ENCODE results near the gene CCDC6.

DNA sequence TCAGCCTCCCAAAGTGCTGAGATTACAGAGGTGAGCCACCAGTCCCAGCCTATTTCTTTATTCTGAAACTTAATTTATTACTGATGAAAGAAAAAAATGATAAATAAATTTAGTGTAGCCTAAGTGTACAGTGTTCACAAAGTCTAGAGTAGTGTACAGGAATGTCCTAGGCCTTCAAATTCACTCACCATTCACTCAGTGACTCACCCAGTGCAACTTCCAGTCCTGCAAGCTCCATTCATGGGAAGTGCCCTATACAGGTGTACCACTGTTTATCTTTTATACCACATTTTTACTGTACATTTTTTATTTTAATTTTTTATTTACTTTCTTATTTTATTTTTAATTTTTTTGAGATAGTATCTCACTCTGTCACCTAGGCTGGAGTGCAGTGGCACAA, 165.3 kb downstream of the CCDC6 start:
- TF ChIP-seq POLR2AphosphoS5 (IDR thresholded peaks at IDR 0.05) (no peak), POLR2A (IDR thresholded peaks at IDR 0.05) (no peak), EP300 (IDR thresholded peaks at IDR 0.05) (no peak)
- TF ChIP-seq, protein P1, sequence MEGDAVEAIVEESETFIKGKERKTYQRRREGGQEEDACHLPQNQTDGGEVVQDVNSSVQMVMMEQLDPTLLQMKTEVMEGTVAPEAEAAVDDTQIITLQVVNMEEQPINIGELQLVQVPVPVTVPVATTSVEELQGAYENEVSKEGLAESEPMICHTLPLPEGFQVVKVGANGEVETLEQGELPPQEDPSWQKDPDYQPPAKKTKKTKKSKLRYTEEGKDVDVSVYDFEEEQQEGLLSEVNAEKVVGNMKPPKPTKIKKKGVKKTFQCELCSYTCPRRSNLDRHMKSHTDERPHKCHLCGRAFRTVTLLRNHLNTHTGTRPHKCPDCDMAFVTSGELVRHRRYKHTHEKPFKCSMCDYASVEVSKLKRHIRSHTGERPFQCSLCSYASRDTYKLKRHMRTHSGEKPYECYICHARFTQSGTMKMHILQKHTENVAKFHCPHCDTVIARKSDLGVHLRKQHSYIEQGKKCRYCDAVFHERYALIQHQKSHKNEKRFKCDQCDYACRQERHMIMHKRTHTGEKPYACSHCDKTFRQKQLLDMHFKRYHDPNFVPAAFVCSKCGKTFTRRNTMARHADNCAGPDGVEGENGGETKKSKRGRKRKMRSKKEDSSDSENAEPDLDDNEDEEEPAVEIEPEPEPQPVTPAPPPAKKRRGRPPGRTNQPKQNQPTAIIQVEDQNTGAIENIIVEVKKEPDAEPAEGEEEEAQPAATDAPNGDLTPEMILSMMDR (IDR thresholded peaks at IDR 0.05), result no peak
